ENCODE data around the gene TAPBPL. TPM values are rescaled to one million over a fixed set of nuclear protein-coding genes. Genes with fewer than 3 reads are reported as not detected.

The TAPBPL gene
- total RNA-seq, 1 donor from 2014 or later = 16.4 TPM

DNA sequence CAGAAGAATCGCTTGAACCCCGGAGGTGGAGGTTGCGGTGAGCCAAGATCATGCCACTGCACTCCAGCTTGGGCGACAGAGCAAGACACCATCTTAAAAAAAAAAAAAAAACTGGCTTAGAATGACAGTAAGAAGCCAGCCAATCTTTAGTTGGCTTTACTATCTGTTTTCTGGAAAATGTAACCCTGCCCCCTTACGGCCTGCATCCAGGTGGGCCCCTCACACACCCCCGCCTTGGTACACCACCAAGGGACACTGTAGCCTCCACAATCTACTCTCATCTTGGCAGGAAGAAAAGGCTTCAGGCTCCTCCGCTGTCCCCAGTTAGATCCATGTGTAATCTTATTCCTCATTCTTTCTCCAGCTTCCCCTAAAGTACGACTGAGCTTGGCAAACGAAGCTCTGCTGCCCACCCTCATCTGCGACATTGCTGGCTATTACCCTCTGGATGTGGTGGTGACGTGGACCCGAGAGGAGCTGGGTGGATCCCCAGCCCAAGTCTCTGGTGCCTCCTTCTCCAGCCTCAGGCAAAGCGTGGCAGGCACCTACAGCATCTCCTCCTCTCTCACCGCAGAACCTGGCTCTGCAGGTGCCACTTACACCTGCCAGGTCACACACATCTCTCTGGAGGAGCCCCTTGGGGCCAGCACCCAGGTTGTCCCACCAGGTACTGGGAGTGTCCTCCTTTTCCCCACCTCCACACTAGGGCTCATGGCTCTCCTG, 6.6 kb downstream of the TAPBPL start:
- Histone ChIP-seq H3K27me3 (ENCODE audit: low read depth) (no peaks in the 10 kb centered on the region), H3K27ac (replicated peaks) (no peak overlapping the region), H3K4me1 (peaks cover 23% of the 10 kb centered on the region), H3K36me3 (peaks cover 99% of the 10 kb centered on the region), H3K9me3 (replicated peaks) (no peaks in the 10 kb centered on the region), H3K4me3 (no peak overlapping the region)
- no peak for TF ChIP-seq CTCF (IDR thresholded peaks at IDR 0.05; ENCODE audit: borderline replicate concordance)
- no peak for DNase-seq
- intact Hi-C loops (cut with micrococcal nuclease) = no loop called here

DNA sequence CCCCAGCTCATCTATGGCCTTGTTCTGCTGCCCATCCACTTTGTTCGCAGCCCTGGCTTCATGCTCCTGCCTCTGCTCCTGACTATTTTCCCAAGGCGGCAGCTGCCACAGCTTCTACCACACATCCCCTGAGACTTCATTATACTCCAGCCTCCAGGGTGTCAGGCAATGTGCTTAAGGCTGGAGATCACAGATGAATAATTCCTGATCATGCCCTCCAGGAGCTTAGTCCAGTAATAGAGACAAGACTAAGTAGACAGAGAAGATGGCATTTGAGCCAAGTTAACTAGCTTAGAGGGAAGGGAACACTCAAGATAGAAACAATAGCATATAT, 7.1 kb downstream of the TAPBPL start:
- H3K36me3 ChIP-seq = peaks cover 98% of the 10 kb centered on the region

DNA sequence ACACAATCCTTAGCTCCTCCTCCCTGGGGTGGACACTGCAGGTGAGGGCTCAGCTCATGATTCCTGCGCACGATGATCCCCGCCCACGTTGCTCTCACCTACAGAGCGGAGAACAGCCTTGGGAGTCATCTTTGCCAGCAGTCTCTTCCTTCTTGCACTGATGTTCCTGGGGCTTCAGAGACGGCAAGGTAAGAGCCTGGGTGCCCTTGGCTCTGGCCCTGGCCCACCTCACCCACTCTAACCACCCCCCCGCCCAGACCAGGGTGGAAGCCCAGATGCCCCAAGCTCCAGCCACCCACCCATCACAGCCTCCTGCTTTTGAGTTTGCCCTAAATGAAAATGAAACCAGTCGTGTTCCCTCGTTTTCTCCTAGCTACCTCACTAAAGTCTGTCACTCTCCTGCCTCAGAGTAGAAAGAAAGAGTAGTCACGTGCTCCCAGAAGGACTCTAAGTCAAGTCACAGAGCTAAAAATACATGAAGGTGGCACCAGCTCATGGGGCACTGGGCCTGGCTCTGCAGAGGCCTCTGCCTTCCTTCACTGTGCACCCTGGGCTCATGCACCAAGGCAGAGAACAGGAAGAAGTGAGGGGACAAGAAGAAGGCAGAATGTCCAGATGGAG, 9.0 kb downstream of the TAPBPL start:
- intact Hi-C loops (cut with micrococcal nuclease) = no loop called here

More for the DNA sequence above, 7.1 kb downstream of the TAPBPL start:
- H3K4me3 ChIP-seq = no peak overlapping the region
- no peaks in the 10 kb centered on the region for H3K9me3 ChIP-seq (replicated peaks)
- no peak for TF ChIP-seq CTCF (IDR thresholded peaks at IDR 0.05; ENCODE audit: borderline replicate concordance)
- no peak overlapping the region for H3K27ac ChIP-seq (replicated peaks)
- no peaks in the 10 kb centered on the region for H3K27me3 ChIP-seq (ENCODE audit: low read depth)
- H3K4me1 ChIP-seq = peaks cover 20% of the 10 kb centered on the region
- no peak for DNase-seq
- intact Hi-C loops (cut with micrococcal nuclease) = no loop called here

GRCh38 chr12:6461401-6462233, 9.8 kb downstream of the TAPBPL start:
- DNase-seq = no peak
- Histone ChIP-seq H3K4me1 (peaks cover 25% of the 10 kb centered on the region), H3K9me3 (replicated peaks) (no peaks in the 10 kb centered on the region), H3K27me3 (ENCODE audit: low read depth) (no peaks in the 10 kb centered on the region), H3K36me3 (peaks cover 95% of the 10 kb centered on the region), H3K27ac (replicated peaks) (peak overlapping the region; percentile 65), H3K4me3 (no peak overlapping the region)
- intact Hi-C loops (cut with micrococcal nuclease) = no loop called here
- no peak for TF ChIP-seq CTCF (IDR thresholded peaks at IDR 0.05; ENCODE audit: borderline replicate concordance)

More for the DNA sequence above, 9.0 kb downstream of the TAPBPL start:
- peaks cover 24% of the 10 kb centered on the region for H3K4me1 ChIP-seq
- peak overlapping the region; percentile 65 for H3K27ac ChIP-seq (replicated peaks)
- no peak for TF ChIP-seq CTCF (IDR thresholded peaks at IDR 0.05; ENCODE audit: borderline replicate concordance)
- peaks cover 95% of the 10 kb centered on the region for H3K36me3 ChIP-seq
- H3K27me3 ChIP-seq (ENCODE audit: low read depth) = no peaks in the 10 kb centered on the region
- DNase-seq = no peak
- no peaks in the 10 kb centered on the region for H3K9me3 ChIP-seq (replicated peaks)
- peak overlapping the region; percentile 17 for H3K4me3 ChIP-seq

DNA sequence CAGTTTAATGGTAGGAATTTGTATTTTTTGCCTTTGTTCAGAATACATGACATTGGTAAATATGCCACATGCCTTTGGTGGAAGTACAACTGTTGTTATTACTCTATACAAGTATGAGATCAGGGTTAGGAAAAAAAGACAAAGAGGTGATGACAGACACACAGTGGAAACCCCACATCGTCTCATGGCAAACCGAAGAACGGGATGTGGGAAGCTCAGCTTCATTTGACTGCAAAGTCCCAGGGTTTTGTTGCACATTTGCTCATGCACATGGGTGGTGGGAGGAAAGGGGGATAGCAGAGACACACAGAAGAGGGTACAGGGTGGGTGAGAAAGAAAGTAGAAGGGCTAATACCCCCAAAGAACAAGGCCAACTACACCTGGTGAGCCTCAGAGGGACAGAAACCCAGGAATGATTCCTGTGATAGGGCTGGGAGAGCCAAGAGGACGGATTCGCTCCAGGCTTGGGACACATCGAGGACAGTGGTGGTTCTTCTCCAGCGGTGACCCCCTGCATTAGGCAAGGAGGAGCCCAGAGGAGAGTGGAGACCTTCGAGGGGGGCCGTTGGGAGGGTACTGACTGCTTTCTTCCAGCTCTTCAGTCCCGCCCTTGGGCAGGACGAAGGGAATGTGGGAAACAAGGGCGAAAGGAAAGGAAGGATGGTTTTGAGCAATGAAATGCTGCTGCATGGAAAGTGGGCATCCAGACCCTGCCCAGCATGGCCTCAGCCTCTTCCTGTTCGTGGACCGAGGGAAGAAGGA, 10.6 kb downstream of the TAPBPL start:
- Histone ChIP-seq H3K4me3 (no peak overlapping the region), H3K4me1 (peaks cover 25% of the 10 kb centered on the region), H3K9me3 (replicated peaks) (no peaks in the 10 kb centered on the region), H3K36me3 (peaks cover 87% of the 10 kb centered on the region), H3K27ac (replicated peaks) (peak overlapping the region; percentile 65), H3K27me3 (ENCODE audit: low read depth) (no peaks in the 10 kb centered on the region)
- DNase-seq = no peak
- intact Hi-C loops (cut with micrococcal nuclease) = no loop called here
- no peak for TF ChIP-seq CTCF (IDR thresholded peaks at IDR 0.05; ENCODE audit: borderline replicate concordance)
